Activated naive CD4-positive, alpha-beta T cell treated with anti-CD3 and anti-CD28 coated beads, Interleukin-2, amount 50 U/mL, for 72 hours (primary cell): ENCODE measurements around the gene DNPEP. TPM values are rescaled to one million over a fixed set of nuclear protein-coding genes. Genes with fewer than 3 reads are reported as not detected.

Source experiments
- ATAC-seq, 2 donors: fragments of 150-1000 bp; cut with Tn5 transposase; 2 replicates each; pipeline ENCODE4 v1.10.0; 2021; ENCODE audit warnings: mild to moderate bottlenecking in 2 of 2, moderate library complexity in 2 of 2
- DNase-seq, 2 donors: peaks; one replicate each; pipeline ENCODE4 v3.0.0; 2021 to 2022; ENCODE audit warnings: low spot score in 2 of 2
- H3K27ac Mint-ChIP-seq, 2 donors: one replicate each; pipeline ENCODE4 v1.8.0; 2022; ENCODE audit warnings: mild to moderate bottlenecking in 2 of 2, mixed read lengths in 2 of 2
- H3K36me3 Mint-ChIP-seq, 2 donors: one replicate each; pipeline ENCODE4 v1.8.0; 2022; ENCODE audit warnings: mixed read lengths in 2 of 2
- H3K9me3 Mint-ChIP-seq, 2 donors: one replicate each; pipeline ENCODE4 v1.8.0; 2022; ENCODE audit warnings: mixed read lengths in 2 of 2
- total RNA-seq, 2 donors: library from RNA; stranded (reverse); gene quantifications; one replicate each; pipeline ENCODE4 v1.2.3, GENCODE V29; 2022

The DNPEP gene
- total RNA-seq: 10 to 100 TPM; 61.1 to 96.0 TPM

DNA sequence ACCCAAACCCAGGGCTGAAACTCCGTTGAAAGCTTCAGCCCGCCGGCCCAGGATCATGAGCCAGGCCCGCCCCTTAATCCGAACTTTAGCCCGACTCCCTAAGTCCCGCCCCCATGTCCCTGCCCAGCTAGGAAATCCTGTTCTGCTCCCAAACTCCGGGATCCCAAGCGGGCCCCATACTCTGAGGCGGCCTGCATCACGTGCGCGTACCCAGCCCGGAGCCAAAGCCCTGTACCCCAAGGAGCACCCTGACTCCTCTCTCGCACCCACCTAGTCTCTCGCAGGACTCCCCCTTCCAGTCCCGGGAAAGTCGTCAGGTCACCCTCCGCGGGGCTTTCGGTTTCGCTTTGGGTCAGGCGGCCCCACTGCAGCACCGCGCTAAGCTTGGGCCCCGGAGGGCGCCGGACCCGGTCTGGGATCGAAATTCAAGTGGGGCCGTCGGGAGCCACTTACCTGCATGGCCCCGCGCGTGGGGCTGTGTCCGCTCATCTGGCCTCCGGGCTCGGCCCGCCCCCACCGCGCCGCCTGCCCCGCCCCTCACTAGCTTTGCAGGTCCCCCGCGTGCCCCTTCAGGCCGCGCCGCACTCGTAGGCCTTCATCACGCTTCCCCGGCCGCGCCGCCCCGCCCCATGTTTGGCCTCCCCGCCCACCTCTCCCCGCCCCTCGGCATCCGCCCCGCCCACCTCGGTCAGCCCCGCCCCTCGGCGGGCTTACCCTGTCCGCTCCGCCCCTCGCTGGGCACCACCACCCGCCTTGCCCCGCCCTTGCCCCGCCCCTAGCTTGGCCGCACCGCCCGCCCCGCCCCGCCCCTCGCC, at the start of gene DNPEP:
Gene DNPEP (minus strand): TSS at position 607 of the 815 bp plus-strand sequence. CDS start 118 bp downstream, at position 489.
- peak; percentile 92 to 94 for DNase-seq
- Mint-ChIP-seq H3K36me3 (peaks cover 5 to 6% of the 10 kb centered on the region in 2 donors), H3K9me3 (no peaks in the 10 kb centered on the region), H3K27ac (peak within 1 kb of the TSS; percentile 91 to 98)
- peak; percentile 68 for ATAC-seq

GRCh38 chr2:219437141-219437540, 49.4 kb upstream of the DNPEP start:
- H3K27ac Mint-ChIP-seq: no peak overlapping the region
- H3K9me3 Mint-ChIP-seq: no peaks in the 10 kb centered on the region
- DNase-seq (no peak), ATAC-seq (no peak)
- no peaks in the 10 kb centered on the region for H3K36me3 Mint-ChIP-seq

GRCh38 chr2:219436491-219436890, 48.8 kb upstream of the DNPEP start:
- H3K36me3 Mint-ChIP-seq: no peaks in the 10 kb centered on the region
- no peak for ATAC-seq
- no peaks in the 10 kb centered on the region for H3K9me3 Mint-ChIP-seq

DNA sequence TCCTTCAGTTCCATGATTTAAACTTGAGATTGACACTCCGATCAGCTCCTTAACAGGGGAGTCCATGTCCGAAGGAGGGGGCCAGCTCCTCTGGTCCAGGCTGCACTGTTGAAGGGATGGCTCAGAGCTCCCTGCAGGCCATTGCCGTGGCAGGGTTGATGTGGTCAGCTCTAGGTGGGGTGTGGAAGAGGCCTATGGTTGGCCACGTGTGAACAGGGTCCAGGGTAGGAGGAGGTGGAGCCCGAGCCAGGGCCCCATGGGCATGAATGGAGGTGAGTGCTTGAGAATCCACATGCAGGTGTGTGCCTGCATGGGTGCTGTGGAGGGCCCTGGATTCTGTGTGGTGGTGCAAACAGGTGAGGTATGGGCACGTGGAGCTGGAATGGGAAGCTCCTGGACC, 48.0 kb upstream of the DNPEP start:
- DNase-seq: no peak

More at GRCh38 chr2:219436491-219436890, 48.8 kb upstream of the DNPEP start:
- no peak for DNase-seq
- no peak overlapping the region for H3K27ac Mint-ChIP-seq

GRCh38 chr2:219434718-219435525, 47.2 kb upstream of the DNPEP start, which contains the start of gene SPEG:
Gene SPEG (plus strand): TSS chr2:219434843. CDS start chr2:219434978, 135 bp downstream.
- DNase-seq (no peak), ATAC-seq (peak; percentile 23 to 33)
- no peak within 1 kb of the TSS for H3K27ac Mint-ChIP-seq
- no peaks in the 10 kb centered on the region for H3K9me3 Mint-ChIP-seq
- H3K36me3 Mint-ChIP-seq: no peaks in the 10 kb centered on the region

More for the DNA sequence above, 48.0 kb upstream of the DNPEP start:
- H3K36me3 Mint-ChIP-seq: no peaks in the 10 kb centered on the region
- H3K27ac Mint-ChIP-seq: no peak overlapping the region
- H3K9me3 Mint-ChIP-seq: no peaks in the 10 kb centered on the region
- ATAC-seq: no peak

- no peak for DNase-seq
- Mint-ChIP-seq H3K27ac (no peak overlapping the region), H3K9me3 (no peaks in the 10 kb centered on the region)
These were observed 46.7 kb upstream of the DNPEP start for GRCh38 chr2:219434468-219434717.

GRCh38 chr2:219433666-219434467, 46.2 kb upstream of the DNPEP start:
- ATAC-seq: peak; percentile 34 to 71
- Mint-ChIP-seq H3K9me3 (no peaks in the 10 kb centered on the region), H3K36me3 (no peaks in the 10 kb centered on the region), H3K27ac (no peak overlapping the region)
- peak in 1 of 2 donors; percentile 64 for DNase-seq

More at GRCh38 chr2:219434468-219434717, 46.7 kb upstream of the DNPEP start:
- no peak for ATAC-seq
- H3K36me3 Mint-ChIP-seq: no peaks in the 10 kb centered on the region

GRCh38 chr2:219430633-219431615, 43.2 kb upstream of the DNPEP start:
- Mint-ChIP-seq H3K36me3 (no peaks in the 10 kb centered on the region), H3K27ac (no peak overlapping the region), H3K9me3 (no peaks in the 10 kb centered on the region)
- ATAC-seq (peak in 1 of 2 donors; percentile 41), DNase-seq (no peak)

- ATAC-seq (no peak), DNase-seq (no peak)
- no peak overlapping the region for H3K27ac Mint-ChIP-seq
- H3K36me3 Mint-ChIP-seq: no peaks in the 10 kb centered on the region
- no peaks in the 10 kb centered on the region for H3K9me3 Mint-ChIP-seq
These were observed 42.4 kb upstream of the DNPEP start for GRCh38 chr2:219429958-219430606.

- Mint-ChIP-seq H3K36me3 (no peaks in the 10 kb centered on the region), H3K9me3 (no peaks in the 10 kb centered on the region), H3K27ac (no peak overlapping the region)
- DNase-seq (no peak), ATAC-seq (no peak)
These were observed 40.8 kb upstream of the DNPEP start for GRCh38 chr2:219428469-219428868.

- no peak overlapping the region for H3K27ac Mint-ChIP-seq
- no peaks in the 10 kb centered on the region for H3K36me3 Mint-ChIP-seq
- no peaks in the 10 kb centered on the region for H3K9me3 Mint-ChIP-seq
- DNase-seq (no peak), ATAC-seq (no peak)
These were observed 38.9 kb upstream of the DNPEP start for GRCh38 chr2:219426534-219427136.

GRCh38 chr2:219426068-219426443, 38.3 kb upstream of the DNPEP start:
- DNase-seq (no peak), ATAC-seq (no peak)
- Mint-ChIP-seq H3K9me3 (no peaks in the 10 kb centered on the region), H3K36me3 (no peaks in the 10 kb centered on the region), H3K27ac (no peak overlapping the region)

DNA sequence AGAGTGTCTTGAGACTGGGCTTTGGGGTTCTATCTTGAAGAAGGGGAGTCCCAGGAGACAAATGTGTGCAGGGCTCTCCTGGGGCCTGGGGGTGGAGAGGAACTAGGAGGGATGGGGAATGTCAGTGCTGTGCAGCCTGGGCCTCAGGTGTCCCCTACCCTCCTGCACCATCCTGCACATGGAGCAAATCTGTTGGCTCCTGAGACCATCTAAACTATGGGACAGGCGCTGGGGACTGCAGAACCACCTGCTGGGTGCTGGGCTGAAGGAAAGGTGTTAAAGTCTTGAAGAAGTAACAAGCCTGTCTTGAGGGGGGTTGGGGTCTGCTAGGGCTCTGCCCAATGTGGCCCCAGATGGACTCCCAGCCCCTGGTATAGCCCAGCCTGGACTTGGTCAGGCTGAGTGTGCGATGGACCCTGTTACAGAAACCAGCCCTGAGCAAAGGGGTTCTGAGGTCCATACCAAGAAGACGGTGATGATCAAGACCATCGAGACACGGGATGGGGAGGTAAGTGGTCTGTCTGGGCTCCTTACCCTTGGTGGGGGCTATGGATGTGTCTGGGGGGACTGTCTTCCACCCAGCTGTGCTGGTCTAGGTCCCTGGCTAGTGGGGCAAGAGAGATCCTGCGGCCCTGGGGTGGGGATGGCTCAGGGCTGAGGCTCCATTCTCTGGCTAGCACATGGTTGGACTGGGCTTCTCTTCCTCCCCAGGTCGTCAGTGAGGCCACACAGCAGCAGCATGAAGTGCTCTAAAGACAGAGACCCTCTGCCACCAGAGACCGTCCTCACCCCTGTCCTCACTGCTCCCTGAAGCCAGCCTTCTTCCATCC, 37.7 kb upstream of the DNPEP start:
- DNase-seq (no peak), ATAC-seq (no peak)
- H3K36me3 Mint-ChIP-seq: no peaks in the 10 kb centered on the region
- no peaks in the 10 kb centered on the region for H3K9me3 Mint-ChIP-seq
- H3K27ac Mint-ChIP-seq: no peak overlapping the region

DNA sequence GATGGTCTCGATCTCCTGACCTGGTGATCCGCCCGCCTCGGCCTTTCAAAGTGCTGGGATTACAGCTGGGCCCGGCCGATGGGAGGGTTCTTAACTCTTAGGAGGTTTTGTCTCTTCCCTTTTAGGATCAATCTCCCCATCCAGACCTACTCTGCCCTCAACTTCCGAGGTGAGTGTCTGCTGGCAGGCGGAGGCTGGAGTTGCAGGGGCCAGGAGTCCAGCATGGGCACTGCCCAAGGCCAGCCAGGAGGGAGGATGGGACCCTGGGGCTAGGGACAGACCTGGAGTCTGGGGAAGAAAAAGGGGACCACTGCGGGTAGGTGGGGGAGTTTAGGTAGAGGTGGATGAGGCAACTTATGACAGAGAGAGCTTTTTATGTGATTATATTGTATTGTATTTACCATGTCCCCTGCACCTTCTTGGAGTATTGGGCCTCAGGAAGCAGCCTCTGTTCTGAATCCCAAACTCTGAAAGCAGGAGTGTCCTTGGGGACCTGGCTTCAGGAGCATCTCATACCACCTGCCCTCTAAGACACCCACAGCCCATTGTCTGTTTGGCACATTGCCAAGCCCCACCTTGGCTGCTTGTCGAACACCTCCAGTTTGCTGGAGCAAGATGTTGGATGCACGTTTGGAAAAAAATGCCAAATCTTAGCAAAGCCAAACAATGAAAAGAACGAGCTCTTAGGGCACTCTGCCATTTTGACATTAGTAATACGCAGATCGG, 36.1 kb upstream of the DNPEP start:
- Mint-ChIP-seq H3K9me3 (no peaks in the 10 kb centered on the region), H3K27ac (no peak overlapping the region), H3K36me3 (no peaks in the 10 kb centered on the region)
- no peak for DNase-seq
- ATAC-seq: no peak
